Upper lobe of right lung (tissue), 1 donor: ENCODE results near the gene CDK14. TPM values are rescaled to one million over a fixed set of nuclear protein-coding genes. Genes with fewer than 3 reads are reported as not detected.

Experiments
- ATAC-seq: fragments of 200-7000 bp; cut with Tn5 transposase; one replicate; pipeline ENCODE4 v1.9.1; 2020; ENCODE audit warnings: mild to moderate bottlenecking, moderate library complexity
- DNase-seq: peaks from one replicate; pipeline ENCODE4 v3.0.0-alpha.2; 2020
- H3K27ac ChIP-seq: fragments of 200-600 bp; one replicate; pipeline ENCODE4 v1.8.0; 2022
- H3K27me3 ChIP-seq: fragments of 200-600 bp; one replicate; pipeline ENCODE4 v1.8.0; 2022; ENCODE audit warnings: mild to moderate bottlenecking
- H3K36me3 ChIP-seq: fragments of 200-600 bp; one replicate; pipeline ENCODE4 v1.8.0; 2022
- H3K4me1 ChIP-seq: fragments of 200-600 bp; one replicate; pipeline ENCODE4 v1.8.0; 2022
- H3K4me3 ChIP-seq: fragments of 200-600 bp; one replicate; pipeline ENCODE4 v1.8.0; 2022; ENCODE audit warnings: mild to moderate bottlenecking
- H3K9me3 ChIP-seq: fragments of 200-600 bp; one replicate; pipeline ENCODE4 v1.8.0; 2022
- intact Hi-C: fragments of 100-400 bp; cut with DNase I; formaldehyde crosslinking; loops from one replicate; pipeline ENCODE4 v1.11.0; 2022
- total RNA-seq: library from RNA; stranded (reverse); fragmentation: NEBNext Ultra II Directional; extraction: Animal tissue kit (Norgen Biotek cat#: 25700); gene quantifications from one replicate; pipeline ENCODE4 v1.2.1, GENCODE V29; 2021
- TF ChIP-seq, protein P1 (sequence below): fragments of 200-600 bp; IDR thresholded peaks from one replicate; pipeline ENCODE4 v1.8.0; 2022; ENCODE audit warnings: antibody characterized with exemption
- donor health status: DM: no; HTN: yes; CAD: no; lungs with severe emphysema.

The CDK14 gene
- total RNA-seq, 1 donor from 2014 or later = 47.2 TPM

DNA sequence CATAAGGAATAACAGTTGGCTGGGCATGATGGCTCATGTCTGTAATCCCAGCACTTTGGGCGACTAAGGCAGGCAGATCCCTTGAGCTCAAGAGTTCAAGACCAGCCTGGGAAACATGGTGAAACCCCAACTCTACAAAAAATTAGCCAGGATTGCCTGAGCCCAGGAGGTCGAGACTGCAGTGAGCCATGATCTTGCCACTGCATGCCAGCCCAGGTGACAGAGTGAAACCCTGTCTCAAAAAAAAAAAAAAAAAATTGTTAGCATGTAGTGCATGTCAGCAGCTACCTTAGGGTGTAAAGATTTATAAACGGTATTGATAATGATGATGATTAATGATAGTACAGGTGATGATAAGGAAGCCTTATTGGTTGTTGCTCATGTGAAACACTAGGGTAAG, 336.9 kb downstream of the CDK14 start:
- ATAC-seq = no peak

DNA sequence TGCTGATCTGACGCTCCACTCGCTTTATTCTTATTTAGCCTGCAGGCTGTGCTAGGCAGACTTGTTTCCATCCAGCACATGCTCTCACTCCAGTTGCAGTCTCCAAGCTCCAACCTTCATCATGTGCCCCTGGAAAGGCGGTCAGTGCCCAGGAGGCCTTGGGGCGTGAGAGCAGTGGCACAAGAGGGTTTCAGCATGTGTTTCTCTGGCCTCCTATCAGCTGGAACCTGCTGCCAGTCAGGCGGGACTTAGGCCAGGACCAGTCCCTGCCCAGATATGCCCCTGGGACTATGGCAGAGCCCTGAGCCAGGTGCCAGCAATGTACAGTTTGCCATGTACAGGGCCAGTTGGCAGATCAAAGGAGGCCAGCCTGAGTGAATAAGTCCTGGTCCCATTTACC, 337.9 kb downstream of the CDK14 start:
- DNase-seq = no peak
- Histone ChIP-seq H3K27ac (no peak overlapping the region), H3K36me3 (no peaks in the 10 kb centered on the region), H3K4me3 (no peak overlapping the region), H3K4me1 (no peaks in the 10 kb centered on the region), H3K9me3 (no peaks in the 10 kb centered on the region), H3K27me3 (no peaks in the 10 kb centered on the region)
- TF ChIP-seq, protein P1, sequence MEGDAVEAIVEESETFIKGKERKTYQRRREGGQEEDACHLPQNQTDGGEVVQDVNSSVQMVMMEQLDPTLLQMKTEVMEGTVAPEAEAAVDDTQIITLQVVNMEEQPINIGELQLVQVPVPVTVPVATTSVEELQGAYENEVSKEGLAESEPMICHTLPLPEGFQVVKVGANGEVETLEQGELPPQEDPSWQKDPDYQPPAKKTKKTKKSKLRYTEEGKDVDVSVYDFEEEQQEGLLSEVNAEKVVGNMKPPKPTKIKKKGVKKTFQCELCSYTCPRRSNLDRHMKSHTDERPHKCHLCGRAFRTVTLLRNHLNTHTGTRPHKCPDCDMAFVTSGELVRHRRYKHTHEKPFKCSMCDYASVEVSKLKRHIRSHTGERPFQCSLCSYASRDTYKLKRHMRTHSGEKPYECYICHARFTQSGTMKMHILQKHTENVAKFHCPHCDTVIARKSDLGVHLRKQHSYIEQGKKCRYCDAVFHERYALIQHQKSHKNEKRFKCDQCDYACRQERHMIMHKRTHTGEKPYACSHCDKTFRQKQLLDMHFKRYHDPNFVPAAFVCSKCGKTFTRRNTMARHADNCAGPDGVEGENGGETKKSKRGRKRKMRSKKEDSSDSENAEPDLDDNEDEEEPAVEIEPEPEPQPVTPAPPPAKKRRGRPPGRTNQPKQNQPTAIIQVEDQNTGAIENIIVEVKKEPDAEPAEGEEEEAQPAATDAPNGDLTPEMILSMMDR = no peak
- intact Hi-C loops = no loop called here
- peak; percentile 12 for ATAC-seq

More for the DNA sequence above, 336.9 kb downstream of the CDK14 start:
- intact Hi-C loops = no loop called here
- TF ChIP-seq, protein P1 = no peak
- no peaks in the 10 kb centered on the region for H3K9me3 ChIP-seq
- no peaks in the 10 kb centered on the region for H3K4me1 ChIP-seq
- H3K27ac ChIP-seq = no peak overlapping the region
- no peaks in the 10 kb centered on the region for H3K36me3 ChIP-seq
- H3K4me3 ChIP-seq = no peak overlapping the region
- DNase-seq = no peak
- H3K27me3 ChIP-seq = no peaks in the 10 kb centered on the region

DNA sequence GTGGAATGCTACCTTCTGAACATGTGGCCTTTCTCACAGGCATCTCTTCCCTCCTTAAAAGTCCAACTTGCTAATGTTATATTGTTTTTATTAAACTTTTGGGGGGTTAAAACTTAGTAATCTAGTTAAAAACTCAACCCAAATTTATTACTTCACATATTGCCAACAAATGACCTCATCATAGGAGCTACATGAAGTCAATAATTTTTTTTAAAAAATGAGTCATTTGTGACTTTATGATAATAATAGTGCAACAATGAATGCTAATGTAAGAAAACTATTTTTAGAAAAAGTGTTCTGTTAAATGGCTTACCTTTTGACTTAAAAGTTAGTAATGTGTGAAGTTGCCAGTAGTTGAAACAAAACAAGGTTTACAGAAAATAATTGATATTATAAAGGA, 342.2 kb downstream of the CDK14 start:
- ATAC-seq = no peak
- H3K36me3 ChIP-seq = no peaks in the 10 kb centered on the region
- no peak overlapping the region for H3K4me3 ChIP-seq
- DNase-seq = no peak
- intact Hi-C loops = no loop called here
- TF ChIP-seq, protein P1 = no peak
- H3K27ac ChIP-seq = no peak overlapping the region
- no peaks in the 10 kb centered on the region for H3K27me3 ChIP-seq
- no peaks in the 10 kb centered on the region for H3K4me1 ChIP-seq
- no peaks in the 10 kb centered on the region for H3K9me3 ChIP-seq

DNA sequence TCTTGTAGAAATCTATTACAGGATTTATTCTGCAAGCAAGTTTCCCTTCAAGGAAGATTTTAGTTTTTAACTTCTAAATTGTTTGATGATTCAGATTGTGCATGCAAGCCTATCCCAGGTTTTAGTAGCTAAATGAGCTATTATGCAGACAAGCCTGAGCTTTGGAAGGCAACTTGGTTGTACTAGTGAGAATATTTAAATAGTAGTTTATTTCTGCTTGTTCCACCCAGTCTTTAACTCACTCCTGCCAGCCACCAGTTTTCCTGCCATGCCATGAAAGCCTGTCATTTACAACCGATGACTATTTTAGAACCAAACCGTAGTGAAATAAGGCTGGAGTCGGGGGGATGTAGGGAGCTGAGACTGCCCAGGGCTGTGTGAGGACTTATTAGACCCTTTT, 343.5 kb downstream of the CDK14 start:
- TF ChIP-seq, protein P1 = no peak
- intact Hi-C loops = no loop called here
- Histone ChIP-seq H3K9me3 (no peaks in the 10 kb centered on the region), H3K36me3 (no peaks in the 10 kb centered on the region), H3K27ac (no peak overlapping the region), H3K4me1 (no peaks in the 10 kb centered on the region), H3K27me3 (no peaks in the 10 kb centered on the region), H3K4me3 (no peak overlapping the region)
- no peak for DNase-seq
- ATAC-seq = no peak

DNA sequence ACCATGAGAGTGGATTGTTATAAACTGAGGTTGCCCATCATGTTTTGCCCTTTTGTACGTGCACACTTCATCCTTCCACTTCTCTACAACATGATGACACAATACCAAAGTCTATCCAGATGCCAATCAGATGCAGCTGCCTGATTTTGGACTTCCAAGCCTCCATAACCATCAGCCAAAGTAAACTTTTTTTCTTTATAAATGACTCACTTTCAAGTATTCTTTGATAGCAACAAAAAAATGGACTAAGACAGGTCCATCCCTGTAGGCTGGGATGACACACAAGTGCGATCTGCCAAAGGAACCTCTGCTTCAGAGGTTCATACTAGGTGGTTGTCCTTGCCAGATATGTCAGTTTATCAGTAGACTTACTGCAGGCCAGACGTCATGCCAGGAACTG, 347.9 kb downstream of the CDK14 start:
- no peaks in the 10 kb centered on the region for H3K4me1 ChIP-seq
- no peak for DNase-seq
- no peaks in the 10 kb centered on the region for H3K36me3 ChIP-seq
- no peaks in the 10 kb centered on the region for H3K9me3 ChIP-seq
- no peak overlapping the region for H3K27ac ChIP-seq
- intact Hi-C loops = no loop called here
- no peaks in the 10 kb centered on the region for H3K27me3 ChIP-seq
- no peak overlapping the region for H3K4me3 ChIP-seq
- no peak for ATAC-seq
- TF ChIP-seq, protein P1 = no peak

DNA sequence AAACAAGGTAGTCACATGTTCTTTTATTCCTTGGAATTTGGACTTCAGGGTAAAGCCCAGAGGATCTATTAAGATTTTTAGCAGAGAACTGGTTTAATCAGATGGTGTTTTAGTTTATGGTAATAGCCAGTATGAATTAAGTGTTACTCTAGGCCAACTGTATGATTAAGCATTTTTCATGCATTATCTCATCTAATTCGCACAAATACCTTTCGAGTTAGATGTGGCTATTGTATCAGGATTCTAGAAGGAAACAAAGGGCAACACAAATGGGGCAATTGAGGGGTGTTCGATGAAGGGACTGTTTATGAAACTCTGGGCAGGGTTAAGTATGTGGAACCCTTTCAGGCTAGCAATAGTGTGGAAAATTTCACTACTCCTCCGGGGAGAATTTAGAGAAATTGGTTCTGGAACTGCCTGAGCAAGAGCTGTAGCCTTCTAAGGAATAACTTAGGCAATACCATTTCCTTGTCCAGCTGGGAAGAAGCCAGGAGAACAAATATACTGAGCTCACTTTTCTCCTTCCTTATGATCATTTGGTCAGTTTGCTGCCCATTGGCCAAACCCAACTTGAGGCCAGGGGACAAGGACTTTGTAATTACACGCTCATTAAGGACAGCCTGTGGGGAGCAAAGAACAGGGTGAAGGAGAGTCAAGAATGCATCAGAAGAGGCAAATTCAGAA, 349.1 kb downstream of the CDK14 start:
- no peak for DNase-seq

More for the DNA sequence above, 349.1 kb downstream of the CDK14 start:
- TF ChIP-seq, protein P1 = no peak
- Histone ChIP-seq H3K4me3 (no peak overlapping the region), H3K27ac (no peak overlapping the region), H3K27me3 (no peaks in the 10 kb centered on the region), H3K9me3 (no peaks in the 10 kb centered on the region), H3K4me1 (no peaks in the 10 kb centered on the region), H3K36me3 (no peaks in the 10 kb centered on the region)
- ATAC-seq = peak; percentile 56
- intact Hi-C loops = no loop called here
